ENCODE results near the gene MAP3K4. TPM values are rescaled to one million over a fixed set of nuclear protein-coding genes. Genes with fewer than 3 reads are reported as not detected.

Gene MAP3K4
- total RNA-seq, 4 donors from 2014 or later = 34.9 to 113 (median 52.3) TPM

GRCh38 chr6:161058741-161059140, 67.2 kb downstream of the MAP3K4 start:
- Histone ChIP-seq H3K36me3 (no peaks in the 10 kb centered on the region), H3K9me3 (no peaks in the 10 kb centered on the region), H3K4me1 (no peaks in the 10 kb centered on the region), H3K27me3 (no peaks in the 10 kb centered on the region), H3K4me3 (replicated peaks in 1 of 3) (no peak overlapping the region), H3K27ac (no peak overlapping the region)
- WGBS, 2 donors = 88 to 92% methylated on average over 1 of the region's 1 CpG
- TF ChIP-seq POLR2A (IDR thresholded peaks at IDR 0.05) = no peak
- no peak for TF ChIP-seq CTCF (IDR thresholded peaks at IDR 0.05)
- intact Hi-C loops (cut with DNase I) = no loop called here
- DNase-seq = no peak

GRCh38 chr6:161061576-161061975, 70.0 kb downstream of the MAP3K4 start:
- no peak for DNase-seq
- Histone ChIP-seq H3K4me1 (no peaks in the 10 kb centered on the region), H3K27me3 (no peaks in the 10 kb centered on the region), H3K4me3 (replicated peaks in 1 of 3) (no peak overlapping the region), H3K9me3 (no peaks in the 10 kb centered on the region), H3K36me3 (no peaks in the 10 kb centered on the region), H3K27ac (no peak overlapping the region)
- no peak for TF ChIP-seq CTCF (IDR thresholded peaks at IDR 0.05)
- TF ChIP-seq POLR2A (IDR thresholded peaks at IDR 0.05) = no peak
- 99 to 100% methylated on average over 3 of the region's 3 CpGs for WGBS, 2 donors
- intact Hi-C loops (cut with DNase I) = no loop called here

- H3K9me3 ChIP-seq = no peaks in the 10 kb centered on the region
- no peak for DNase-seq
- no peak overlapping the region for H3K4me3 ChIP-seq (replicated peaks in 1 of 3)
- intact Hi-C loops (cut with DNase I) = no loop called here
- H3K36me3 ChIP-seq = no peaks in the 10 kb centered on the region
- H3K27me3 ChIP-seq = no peaks in the 10 kb centered on the region
- no peak for TF ChIP-seq CTCF (IDR thresholded peaks at IDR 0.05)
- no peak for TF ChIP-seq POLR2A (IDR thresholded peaks at IDR 0.05)
- 90 to 100% methylated on average over 1 of the region's 1 CpG for WGBS, 2 donors
- H3K4me1 ChIP-seq = no peaks in the 10 kb centered on the region
- no peak overlapping the region for H3K27ac ChIP-seq
Measured at GRCh38 chr6:161064915-161065314, 73.3 kb downstream of the MAP3K4 start.

- WGBS, 2 donors = 89 to 94% methylated on average over 3 of the region's 3 CpGs
- no peaks in the 10 kb centered on the region for H3K4me1 ChIP-seq
- DNase-seq = no peak
- H3K4me3 ChIP-seq (replicated peaks in 1 of 3) = no peak overlapping the region
- H3K36me3 ChIP-seq = no peaks in the 10 kb centered on the region
- no peaks in the 10 kb centered on the region for H3K9me3 ChIP-seq
- intact Hi-C loops (cut with DNase I) = no loop called here
- no peak for TF ChIP-seq POLR2A (IDR thresholded peaks at IDR 0.05)
- TF ChIP-seq CTCF (IDR thresholded peaks at IDR 0.05) = no peak
- H3K27ac ChIP-seq = no peak overlapping the region
- H3K27me3 ChIP-seq = no peaks in the 10 kb centered on the region
Measured at GRCh38 chr6:161066511-161066910, 74.9 kb downstream of the MAP3K4 start.

DNA sequence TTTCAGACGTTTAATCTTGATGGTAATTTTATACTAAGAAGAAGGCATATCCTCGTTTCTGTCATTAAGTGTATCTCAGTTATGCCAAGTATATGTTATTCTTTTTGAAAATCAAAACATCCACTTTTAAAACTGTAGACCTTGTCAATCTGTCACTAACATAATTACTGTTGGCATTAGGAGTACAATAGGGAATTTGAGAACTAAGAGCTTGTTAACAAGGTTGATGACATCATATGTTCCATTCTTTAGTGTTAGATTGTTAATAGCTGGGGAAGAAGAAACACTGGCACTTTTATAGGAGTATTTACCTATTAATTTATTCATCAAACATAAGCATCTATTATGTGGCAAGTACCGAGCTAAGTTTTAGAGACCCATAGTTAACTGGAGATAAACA, 76.2 kb downstream of the MAP3K4 start:
- intact Hi-C loops (cut with DNase I) = no loop called here
- Histone ChIP-seq H3K9me3 (no peaks in the 10 kb centered on the region), H3K4me1 (no peaks in the 10 kb centered on the region), H3K27ac (no peak overlapping the region), H3K36me3 (no peaks in the 10 kb centered on the region), H3K4me3 (replicated peaks in 1 of 3) (no peak overlapping the region), H3K27me3 (no peaks in the 10 kb centered on the region)
- WGBS, 2 donors = 88 to 89% methylated on average over 3 of the region's 3 CpGs
- TF ChIP-seq POLR2A (IDR thresholded peaks at IDR 0.05) = no peak
- TF ChIP-seq CTCF (IDR thresholded peaks at IDR 0.05) = no peak
- no peak for DNase-seq
